Measurements from ENCODE around the gene GPR107. TPM values are rescaled to one million over a fixed set of nuclear protein-coding genes. Genes with fewer than 3 reads are reported as not detected.
A peak's percentile ranks its signal among the peaks of the same experiment; 100 is the strongest.

Gene GPR107
- polyA plus RNA-seq, 4 donors, result 2.7 to 37.1 (median 12.8) TPM

DNA sequence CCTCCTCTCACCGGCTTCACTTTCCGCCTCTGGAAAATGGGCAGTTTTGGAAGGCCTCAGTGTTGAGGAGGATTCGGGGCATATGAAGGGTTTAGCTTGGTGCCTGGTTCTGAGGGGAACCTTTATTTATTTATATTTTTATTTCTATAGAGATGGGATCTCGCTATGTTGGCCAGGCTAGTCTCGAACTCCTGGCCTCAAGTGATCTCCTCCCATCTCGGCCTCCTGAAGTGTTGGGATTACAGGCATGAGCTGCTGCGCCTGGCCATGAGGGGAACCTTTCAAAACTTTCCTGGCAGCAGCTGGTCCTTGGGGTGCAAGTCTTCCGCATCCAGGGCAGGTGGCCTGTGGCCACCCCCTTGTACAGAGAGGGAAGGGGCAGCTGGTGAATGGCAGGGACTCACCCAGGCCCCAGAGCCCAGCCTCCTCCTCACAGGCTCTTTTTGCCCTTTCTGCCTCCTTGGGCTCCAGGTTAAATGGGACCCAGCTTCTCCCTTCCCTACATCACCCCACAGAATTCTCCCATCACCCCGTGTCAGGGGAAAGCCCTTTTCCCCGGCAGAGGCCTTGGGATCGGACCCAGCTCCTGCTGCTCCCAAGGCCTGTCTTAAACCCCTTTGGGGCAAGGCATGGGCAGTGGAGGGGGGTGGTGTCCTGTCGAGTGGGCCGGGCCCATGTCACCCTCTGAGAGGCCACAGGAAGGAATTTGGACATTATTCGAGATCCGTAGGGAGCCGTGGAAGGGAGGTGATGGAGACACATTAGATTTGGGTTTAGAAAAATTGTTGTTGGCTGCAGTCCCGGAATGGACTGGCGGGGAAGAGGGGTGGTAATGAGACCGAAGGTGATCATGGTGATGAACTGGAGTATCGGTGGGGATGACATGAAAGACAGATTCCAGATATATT, 124.4 kb downstream of the GPR107 start:
- DNase-seq (no peak), FAIRE-seq (no peak)
- Histone ChIP-seq H3K4me1 (ENCODE audit: control insufficient read depth in 3 of 3, insufficient read depth in 2 of 3, low read depth in 1 of 3, low read length in 2 of 3) (peaks cover 0 to 3% (median 0%) of the 10 kb centered on the region in 3 donors), H3K9me3 (ENCODE audit: control insufficient read depth in 2 of 2, insufficient read depth in 1 of 2, low read depth in 1 of 2, low read length in 1 of 2) (no peaks in the 10 kb centered on the region), H3K36me3 (ENCODE audit: control insufficient read depth in 3 of 3, insufficient read depth in 2 of 3, low read depth in 1 of 3, low read length in 3 of 3) (peaks cover 0 to 15% (median 0%) of the 10 kb centered on the region in 3 donors), H3K27me3 (ENCODE audit: control insufficient read depth in 3 of 3, insufficient read depth in 3 of 3, low read length in 3 of 3) (peaks cover 0 to 5% (median 3%) of the 10 kb centered on the region in 3 donors), H3K27ac (ENCODE audit: low read depth in 1 of 3, low read length in 2 of 3) (no peak overlapping the region), H3K4me3 (ENCODE audit: low read depth in 1 of 3, low read length in 3 of 3) (no peak overlapping the region)
- WGBS, 3 donors, result 70 to 81% (median 76%) methylated on average over 20 of the region's 20 CpGs

DNA sequence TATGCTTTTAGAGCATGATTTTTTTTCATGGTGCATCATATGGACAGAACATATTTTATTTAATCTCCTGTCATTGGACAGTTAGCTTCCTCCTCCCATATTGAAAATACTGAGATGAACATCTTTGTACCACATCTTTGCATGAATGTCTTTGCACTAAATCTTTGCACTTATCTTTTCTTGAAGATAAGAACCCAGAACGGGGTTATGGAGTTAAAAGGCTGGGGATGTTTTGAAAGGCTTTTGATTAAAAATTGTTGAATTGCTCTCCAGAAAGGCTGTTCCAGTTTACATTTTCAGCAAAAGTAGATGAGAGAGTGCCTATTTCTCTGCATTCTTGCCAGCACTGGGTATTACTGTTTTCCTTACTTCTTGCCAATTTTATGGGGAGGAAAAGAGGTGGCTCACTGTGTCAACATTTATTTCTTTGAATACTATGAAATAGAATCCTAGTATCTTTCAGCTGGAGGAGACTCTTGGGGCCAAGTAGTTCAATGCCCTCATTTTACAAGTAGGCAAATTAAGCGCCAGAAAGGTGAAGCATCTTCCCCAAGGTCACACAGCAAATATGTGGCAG, 125.7 kb downstream of the GPR107 start:
- Histone ChIP-seq H3K4me1 (ENCODE audit: control insufficient read depth in 3 of 3, insufficient read depth in 2 of 3, low read depth in 1 of 3, low read length in 2 of 3) (peaks cover 0 to 7% (median 0%) of the 10 kb centered on the region in 3 donors), H3K27me3 (ENCODE audit: control insufficient read depth in 3 of 3, insufficient read depth in 3 of 3, low read length in 3 of 3) (no peaks in the 10 kb centered on the region), H3K9me3 (ENCODE audit: control insufficient read depth in 2 of 2, insufficient read depth in 1 of 2, low read depth in 1 of 2, low read length in 1 of 2) (no peaks in the 10 kb centered on the region), H3K27ac (ENCODE audit: low read depth in 1 of 3, low read length in 2 of 3) (no peak overlapping the region), H3K4me3 (ENCODE audit: low read depth in 1 of 3, low read length in 3 of 3) (no peak overlapping the region), H3K36me3 (ENCODE audit: control insufficient read depth in 3 of 3, insufficient read depth in 2 of 3, low read depth in 1 of 3, low read length in 3 of 3) (peaks cover 0 to 15% (median 0%) of the 10 kb centered on the region in 3 donors)
- DNase-seq (no peak), FAIRE-seq (no peak)
- 44 to 70% (median 57%) methylated on average over 2 of the region's 2 CpGs for WGBS, 3 donors

DNA sequence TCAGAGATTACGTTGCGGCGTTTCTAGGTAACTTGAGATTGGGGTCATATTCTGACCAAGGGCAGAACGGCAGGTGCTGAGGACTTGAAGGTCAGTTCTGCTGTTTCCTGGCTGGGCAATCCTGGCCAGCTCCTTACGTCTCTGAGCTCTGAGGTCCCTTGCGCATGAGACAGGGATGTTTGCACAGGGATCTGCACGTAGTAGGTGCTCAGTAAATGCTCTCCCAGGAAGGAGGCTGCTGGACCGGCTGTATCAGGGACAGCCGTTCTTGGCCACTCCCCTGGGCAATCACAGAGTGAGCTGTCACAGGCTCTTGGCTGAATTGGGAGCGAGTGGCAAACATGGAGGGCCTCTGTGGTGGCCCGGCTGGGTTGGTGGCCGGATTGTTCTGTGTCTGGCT, 126.8 kb downstream of the GPR107 start:
- Histone ChIP-seq H3K4me1 (ENCODE audit: control insufficient read depth in 3 of 3, insufficient read depth in 2 of 3, low read depth in 1 of 3, low read length in 2 of 3) (peaks cover 0 to 7% (median 0%) of the 10 kb centered on the region in 3 donors), H3K9me3 (ENCODE audit: control insufficient read depth in 2 of 2, insufficient read depth in 1 of 2, low read depth in 1 of 2, low read length in 1 of 2) (no peaks in the 10 kb centered on the region), H3K27ac (ENCODE audit: low read depth in 1 of 3, low read length in 2 of 3) (no peak overlapping the region), H3K27me3 (ENCODE audit: control insufficient read depth in 3 of 3, insufficient read depth in 3 of 3, low read length in 3 of 3) (no peaks in the 10 kb centered on the region), H3K4me3 (ENCODE audit: low read depth in 1 of 3, low read length in 3 of 3) (no peak overlapping the region), H3K36me3 (ENCODE audit: control insufficient read depth in 3 of 3, insufficient read depth in 2 of 3, low read depth in 1 of 3, low read length in 3 of 3) (peaks cover 0 to 19% (median 0%) of the 10 kb centered on the region in 3 donors)
- FAIRE-seq, result no peak
- 38 to 78% (median 65%) methylated on average over 12 of the region's 12 CpGs for WGBS, 3 donors
- no peak for DNase-seq

DNA sequence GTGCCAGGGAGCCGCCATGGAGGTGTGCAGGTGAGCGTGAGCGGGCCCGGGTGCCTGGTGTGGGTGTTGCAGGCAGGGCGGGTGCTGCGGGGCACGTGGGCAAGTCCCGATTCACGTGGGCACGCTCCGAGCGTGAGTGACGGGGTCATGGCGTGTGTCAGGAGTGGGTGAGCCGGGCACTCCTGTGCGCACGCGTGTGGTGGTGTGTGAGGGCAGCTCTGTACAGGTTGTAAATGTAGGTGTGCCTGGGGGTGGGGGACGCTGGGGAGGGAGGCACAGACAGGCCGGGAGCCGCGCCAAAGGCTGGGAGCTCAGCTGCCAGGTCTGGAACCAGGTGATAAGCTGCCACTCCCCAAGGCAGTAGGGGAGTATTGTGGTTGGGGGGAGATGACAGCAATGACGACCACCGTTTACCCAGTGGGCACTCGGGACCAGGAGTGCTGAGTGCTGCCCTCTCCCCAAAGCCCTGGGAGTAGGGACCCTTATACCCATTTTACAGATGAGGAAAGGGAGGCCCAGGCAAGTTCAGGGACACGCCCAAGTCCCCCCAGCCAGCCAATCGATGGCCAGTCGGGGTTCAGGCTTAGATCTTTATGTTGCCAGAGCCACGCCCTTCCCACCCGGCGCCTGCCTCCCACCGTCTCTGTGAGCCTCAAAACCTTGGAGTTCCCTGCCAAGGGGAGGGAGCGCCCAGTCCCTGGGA, 128.1 kb downstream of the GPR107 start:
- Histone ChIP-seq H3K27me3 (ENCODE audit: control insufficient read depth in 3 of 3, insufficient read depth in 3 of 3, low read length in 3 of 3) (no peaks in the 10 kb centered on the region), H3K9me3 (ENCODE audit: control insufficient read depth in 2 of 2, insufficient read depth in 1 of 2, low read depth in 1 of 2, low read length in 1 of 2) (no peaks in the 10 kb centered on the region), H3K36me3 (ENCODE audit: control insufficient read depth in 3 of 3, insufficient read depth in 2 of 3, low read depth in 1 of 3, low read length in 3 of 3) (peaks cover 0 to 16% (median 0%) of the 10 kb centered on the region in 3 donors), H3K4me1 (ENCODE audit: control insufficient read depth in 3 of 3, insufficient read depth in 2 of 3, low read depth in 1 of 3, low read length in 2 of 3) (peaks cover 0 to 14% (median 0%) of the 10 kb centered on the region in 3 donors), H3K27ac (ENCODE audit: low read depth in 1 of 3, low read length in 2 of 3) (no peak overlapping the region), H3K4me3 (ENCODE audit: low read depth in 1 of 3, low read length in 3 of 3) (no peak overlapping the region)
- FAIRE-seq (no peak), DNase-seq (peak in 1 of 2 donors; percentile 88)
- WGBS, 3 donors, result 10 to 67% (median 50%) methylated on average over 25 to 33 of the region's 33 CpGs

DNA sequence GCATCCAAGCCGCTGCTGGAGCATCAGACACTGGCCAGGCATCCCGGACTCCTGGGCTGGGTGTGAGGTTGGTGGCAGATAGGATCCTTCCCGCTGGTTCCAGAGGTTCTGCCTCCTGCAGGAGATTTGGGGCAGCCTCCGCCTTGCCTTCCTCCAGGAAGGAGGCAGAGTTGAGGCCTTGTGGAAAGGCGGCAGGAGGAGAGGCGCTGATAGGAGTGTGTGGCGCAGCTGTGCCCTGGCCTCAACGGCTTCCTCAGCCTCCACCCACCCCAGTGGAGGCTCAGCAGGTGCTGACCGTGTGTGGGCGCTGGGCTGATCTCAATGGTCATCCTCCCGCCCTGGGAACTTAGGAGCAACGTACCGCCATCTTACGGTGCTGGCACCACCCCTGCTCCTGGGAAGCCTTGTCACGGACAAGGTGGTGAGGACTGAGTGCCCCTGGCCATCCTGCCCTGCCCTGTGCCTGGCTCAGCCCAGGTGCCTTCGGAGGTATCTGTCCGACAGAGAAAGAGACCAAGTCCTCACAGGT, 128.7 kb downstream of the GPR107 start:
- 17 to 67% (median 44%) methylated on average over 16 to 17 of the region's 17 CpGs for WGBS, 3 donors
- Histone ChIP-seq H3K9me3 (ENCODE audit: control insufficient read depth in 2 of 2, insufficient read depth in 1 of 2, low read depth in 1 of 2, low read length in 1 of 2) (no peaks in the 10 kb centered on the region), H3K27me3 (ENCODE audit: control insufficient read depth in 3 of 3, insufficient read depth in 3 of 3, low read length in 3 of 3) (no peaks in the 10 kb centered on the region), H3K36me3 (ENCODE audit: control insufficient read depth in 3 of 3, insufficient read depth in 2 of 3, low read depth in 1 of 3, low read length in 3 of 3) (peaks cover 0 to 16% (median 0%) of the 10 kb centered on the region in 3 donors), H3K27ac (ENCODE audit: low read depth in 1 of 3, low read length in 2 of 3) (no peak overlapping the region), H3K4me1 (ENCODE audit: control insufficient read depth in 3 of 3, insufficient read depth in 2 of 3, low read depth in 1 of 3, low read length in 2 of 3) (peaks cover 0 to 19% (median 0%) of the 10 kb centered on the region in 3 donors), H3K4me3 (ENCODE audit: low read depth in 1 of 3, low read length in 3 of 3) (no peak overlapping the region)
- DNase-seq, result no peak
- no peak for FAIRE-seq

DNA sequence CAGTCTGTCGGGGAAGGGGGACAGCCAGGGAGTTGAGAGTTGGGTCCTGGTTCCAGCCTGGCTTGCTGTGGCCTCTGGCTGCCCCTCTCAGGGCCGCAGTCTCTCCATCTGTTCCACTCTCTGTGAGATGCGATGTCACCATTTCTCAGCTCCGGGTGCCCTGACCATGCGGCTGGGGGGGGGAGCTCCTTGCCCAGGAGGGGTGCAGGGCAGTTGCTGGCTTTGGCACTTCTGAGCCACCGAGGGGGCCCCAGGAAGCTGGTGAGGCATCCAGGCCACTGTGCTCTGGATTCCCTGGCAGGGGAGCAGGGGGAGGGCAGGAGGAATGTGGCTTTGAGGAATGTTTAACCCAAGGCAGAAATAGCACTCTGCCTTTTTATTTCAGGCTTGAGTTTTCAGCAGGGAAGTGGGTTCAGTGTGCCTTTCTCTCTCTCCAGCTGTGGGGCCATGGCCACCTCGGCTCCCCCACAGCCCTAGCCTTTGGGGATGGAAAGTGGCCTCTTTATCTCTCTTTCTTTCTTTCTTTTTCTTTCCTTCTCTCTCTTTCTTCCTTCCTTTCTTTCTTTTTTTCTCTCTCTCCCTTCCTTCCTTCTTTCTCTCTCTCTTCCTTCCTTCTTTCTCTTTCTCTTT, 129.5 kb downstream of the GPR107 start:
- H3K27ac ChIP-seq (ENCODE audit: low read depth in 1 of 3, low read length in 2 of 3), result peak overlapping the region in 1 of 3 donors; percentile 51
- DNase-seq (no peak), FAIRE-seq (no peak)
- no peak overlapping the region for H3K4me3 ChIP-seq (ENCODE audit: low read depth in 1 of 3, low read length in 3 of 3)
- WGBS, 3 donors, result 29 to 39% (median 35%) methylated on average over 7 of the region's 7 CpGs
- peaks cover 0 to 27% (median 0%) of the 10 kb centered on the region in 3 donors for H3K4me1 ChIP-seq (ENCODE audit: control insufficient read depth in 3 of 3, insufficient read depth in 2 of 3, low read depth in 1 of 3, low read length in 2 of 3)
- H3K27me3 ChIP-seq (ENCODE audit: control insufficient read depth in 3 of 3, insufficient read depth in 3 of 3, low read length in 3 of 3), result no peaks in the 10 kb centered on the region
- H3K9me3 ChIP-seq (ENCODE audit: control insufficient read depth in 2 of 2, insufficient read depth in 1 of 2, low read depth in 1 of 2, low read length in 1 of 2), result no peaks in the 10 kb centered on the region
- H3K36me3 ChIP-seq (ENCODE audit: control insufficient read depth in 3 of 3, insufficient read depth in 2 of 3, low read depth in 1 of 3, low read length in 3 of 3), result peaks cover 0 to 12% (median 0%) of the 10 kb centered on the region in 3 donors

DNA sequence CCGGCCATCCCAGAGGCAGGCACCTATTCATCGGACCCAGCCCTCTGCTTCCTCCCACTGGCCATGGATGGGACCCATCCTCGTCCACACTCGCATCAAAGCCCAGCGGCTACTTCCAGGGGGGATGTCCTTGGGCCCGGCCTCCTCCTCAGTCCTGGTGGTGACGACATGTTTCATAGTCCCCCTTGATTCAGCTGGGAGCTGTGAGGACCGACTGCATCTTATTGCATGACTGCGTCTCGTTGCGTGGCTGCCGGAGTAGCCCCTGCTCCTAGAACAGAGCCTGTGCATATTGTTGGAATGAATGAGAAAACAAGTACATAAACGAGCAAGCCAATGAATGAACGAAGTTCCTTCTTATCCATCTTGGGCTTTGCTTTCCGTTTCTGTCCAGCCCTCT, 131.3 kb downstream of the GPR107 start:
- WGBS, 3 donors, result 83 to 89% (median 88%) methylated on average over 15 of the region's 15 CpGs
- Histone ChIP-seq H3K4me1 (ENCODE audit: control insufficient read depth in 3 of 3, insufficient read depth in 2 of 3, low read depth in 1 of 3, low read length in 2 of 3) (peaks cover 0 to 28% (median 0%) of the 10 kb centered on the region in 3 donors), H3K9me3 (ENCODE audit: control insufficient read depth in 2 of 2, insufficient read depth in 1 of 2, low read depth in 1 of 2, low read length in 1 of 2) (no peaks in the 10 kb centered on the region), H3K36me3 (ENCODE audit: control insufficient read depth in 3 of 3, insufficient read depth in 2 of 3, low read depth in 1 of 3, low read length in 3 of 3) (peaks cover 0 to 12% (median 0%) of the 10 kb centered on the region in 3 donors), H3K27me3 (ENCODE audit: control insufficient read depth in 3 of 3, insufficient read depth in 3 of 3, low read length in 3 of 3) (no peaks in the 10 kb centered on the region), H3K4me3 (ENCODE audit: low read depth in 1 of 3, low read length in 3 of 3) (peak overlapping the region in 1 of 3 donors; percentile 7), H3K27ac (ENCODE audit: low read depth in 1 of 3, low read length in 2 of 3) (peak overlapping the region in 1 of 3 donors; percentile 61)
- DNase-seq (no peak), FAIRE-seq (no peak)
